BLaER1 (cell line): ENCODE results near the gene GPBP1.
"Not testable (repeated sequence)": the region's sequence is repeated elsewhere in the genome, so short reads cannot be mapped to it uniquely, and the experiment has no call there.

ENCODE experiments used
- H3K27ac ChIP-seq: shearing (Covaris generic); formaldehyde crosslinking; 2 replicates; pipeline ENCODE4 v1.8.1; 2022
- H3K27me3 ChIP-seq: shearing (Covaris generic); formaldehyde crosslinking; 2 replicates; pipeline ENCODE4 v1.8.1; 2022
- H3K36me3 ChIP-seq: shearing (Covaris generic); formaldehyde crosslinking; 2 replicates; pipeline ENCODE4 v1.8.1; 2022
- H3K4me1 ChIP-seq: shearing (Covaris generic); formaldehyde crosslinking; 2 replicates; pipeline ENCODE4 v1.8.1; 2022
- H3K4me2 ChIP-seq: shearing (Covaris generic); formaldehyde crosslinking; 2 replicates; pipeline ENCODE4 v1.8.1; 2022
- H3K4me3 ChIP-seq: shearing (Covaris generic); formaldehyde crosslinking; 2 replicates; pipeline ENCODE4 v1.8.1; 2022
- H3K9ac ChIP-seq: shearing (Covaris generic); formaldehyde crosslinking; 2 replicates; pipeline ENCODE4 v1.8.1; 2022
- H3K9me3 ChIP-seq: shearing (Covaris generic); formaldehyde crosslinking; 2 replicates; pipeline ENCODE4 v1.8.1; 2022
- H4K20me1 ChIP-seq: shearing (Covaris generic); formaldehyde crosslinking; 2 replicates; pipeline ENCODE4 v1.8.1; 2022
- Cebpa-rat ChIP-seq: shearing (Covaris generic); IDR thresholded peaks from 2 replicates; pipeline ENCODE4 v1.8.1; 2022

GPBP1 gene

DNA sequence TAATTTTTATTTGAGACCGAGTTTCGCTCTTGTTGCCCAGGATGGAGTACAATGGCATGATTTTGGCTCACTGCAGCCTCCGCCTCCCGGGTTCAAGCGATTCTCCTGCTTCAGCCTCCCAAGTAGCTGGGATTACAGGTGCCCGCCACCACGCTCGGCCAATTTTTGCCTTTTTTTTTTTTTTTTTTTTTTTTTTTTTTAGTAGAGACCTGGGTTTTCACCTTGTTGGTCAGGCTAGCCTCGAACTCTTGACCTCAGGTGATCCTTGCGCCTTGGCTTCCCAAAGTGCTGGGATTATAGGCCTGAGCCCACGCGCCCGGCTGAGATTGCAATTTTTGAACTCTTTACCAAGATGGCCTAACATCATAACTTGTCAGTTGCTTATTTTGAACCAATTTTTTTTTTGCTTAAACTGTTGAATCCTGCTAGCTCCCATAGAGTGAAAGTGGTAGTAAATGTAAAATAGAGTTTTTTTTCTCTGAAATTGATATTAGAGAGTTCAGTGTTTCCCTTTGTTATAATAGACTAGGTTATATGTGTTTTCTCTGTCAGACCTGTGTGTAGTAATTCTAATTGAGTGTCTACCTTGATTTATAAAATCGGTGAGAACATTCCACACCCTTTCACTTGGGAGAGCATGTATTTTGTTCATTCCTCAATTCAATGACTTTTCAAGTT is 3.8 kb downstream of the GPBP1 start:
- Histone ChIP-seq H4K20me1 (peaks cover 83% of the 10 kb centered on the region), H3K27ac (peak overlapping the region; percentile 98), H3K4me1 (peaks cover 32% of the 10 kb centered on the region), H3K9me3 (no peaks in the 10 kb centered on the region), H3K4me2 (peak overlapping the region; percentile 92), H3K36me3 (peaks cover 49% of the 10 kb centered on the region), H3K4me3 (peak overlapping the region; percentile 91), H3K9ac (peak overlapping the region; percentile 99), H3K27me3 (no peaks in the 10 kb centered on the region)
- TF ChIP-seq Cebpa-rat, result no peak

DNA sequence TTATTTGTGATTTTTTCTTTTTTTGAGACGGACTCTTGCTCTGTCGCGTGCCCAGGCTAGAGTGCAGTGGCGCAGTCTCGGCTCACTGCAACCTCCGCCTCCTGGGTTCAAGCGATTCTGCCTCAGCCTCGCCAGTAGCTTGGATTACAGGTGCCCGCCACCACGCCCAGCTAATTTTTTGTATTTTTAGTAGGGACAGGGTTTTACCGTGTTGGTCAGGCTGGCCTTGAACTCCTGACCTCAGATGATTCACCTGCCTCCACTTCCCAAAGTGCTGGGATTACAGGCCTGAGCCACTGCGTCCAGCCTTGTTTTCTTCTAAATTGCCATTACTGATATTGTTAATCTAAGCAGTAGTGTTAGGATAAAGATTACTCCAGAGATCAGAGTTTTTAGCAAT is 4.4 kb downstream of the GPBP1 start:
- Histone ChIP-seq H3K27ac (peak overlapping the region; percentile 98), H3K36me3 (peaks cover 55% of the 10 kb centered on the region), H3K4me2 (peak overlapping the region; percentile 92), H4K20me1 (peaks cover 89% of the 10 kb centered on the region), H3K4me3 (peak overlapping the region; percentile 91), H3K4me1 (peaks cover 32% of the 10 kb centered on the region), H3K9ac (peak overlapping the region; percentile 99)
- not testable (repeated sequence) for H3K27me3 ChIP-seq, H3K9me3 ChIP-seq

GRCh38 chr5:57179262-57180200 is 5.7 kb downstream of the GPBP1 start:
- Histone ChIP-seq H4K20me1 (peaks cover 100% of the 10 kb centered on the region), H3K36me3 (peaks cover 68% of the 10 kb centered on the region), H3K9me3 (no peaks in the 10 kb centered on the region), H3K27ac (peak overlapping the region; percentile 98), H3K4me3 (peak overlapping the region; percentile 91), H3K27me3 (no peaks in the 10 kb centered on the region), H3K4me2 (peak overlapping the region; percentile 92), H3K4me1 (peaks cover 44% of the 10 kb centered on the region), H3K9ac (peak overlapping the region; percentile 99)
- no peak for TF ChIP-seq Cebpa-rat

DNA sequence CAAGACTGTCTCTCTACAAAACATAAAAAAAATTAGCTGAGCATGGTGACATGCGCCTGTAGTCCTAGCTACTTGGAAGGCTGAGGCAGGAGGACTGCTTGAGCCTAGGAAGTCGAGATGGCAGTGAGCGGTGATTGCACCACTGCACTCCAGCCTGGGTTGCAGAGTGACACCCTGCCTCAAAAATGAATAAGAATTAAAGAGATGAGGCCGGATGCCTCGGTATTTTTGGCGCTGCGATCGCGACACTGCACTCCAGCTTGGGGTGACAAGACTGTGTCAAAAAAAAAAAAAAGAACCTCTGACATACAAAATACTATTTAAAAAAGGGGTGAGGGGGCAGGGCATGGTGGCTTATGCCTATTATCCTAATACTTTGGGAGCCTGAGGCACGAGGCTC is 7.3 kb downstream of the GPBP1 start:
- H3K4me3 ChIP-seq, result no peak overlapping the region
- no peaks in the 10 kb centered on the region for H3K9me3 ChIP-seq
- peaks cover 83% of the 10 kb centered on the region for H3K36me3 ChIP-seq
- H3K27ac ChIP-seq, result no peak overlapping the region
- H4K20me1 ChIP-seq, result peaks cover 100% of the 10 kb centered on the region
- H3K27me3 ChIP-seq, result no peaks in the 10 kb centered on the region
- peak overlapping the region; percentile 92 for H3K4me2 ChIP-seq
- no peak overlapping the region for H3K9ac ChIP-seq
- peaks cover 60% of the 10 kb centered on the region for H3K4me1 ChIP-seq
- TF ChIP-seq Cebpa-rat, result no peak

DNA sequence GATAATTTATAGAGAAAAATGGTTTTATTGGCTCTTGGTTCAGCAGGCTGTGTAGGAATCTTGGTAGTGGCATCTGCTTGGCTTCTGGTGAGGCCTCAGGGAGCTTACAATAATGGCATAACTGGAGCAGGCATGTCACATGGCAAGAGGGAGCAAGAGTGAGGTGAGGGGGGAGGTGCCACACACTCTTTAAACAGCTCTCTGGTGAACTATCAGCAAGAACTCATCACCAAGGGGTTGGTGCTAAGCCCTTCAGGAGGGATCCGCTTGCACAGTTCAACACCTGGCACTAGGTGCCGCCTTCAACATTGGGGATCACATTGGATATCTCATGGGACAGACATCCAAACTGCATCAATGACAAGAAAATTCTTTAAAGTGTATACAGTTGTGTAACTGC is 10.5 kb downstream of the GPBP1 start:
- H3K4me1 ChIP-seq, result peaks cover 88% of the 10 kb centered on the region
- peaks cover 84% of the 10 kb centered on the region for H3K36me3 ChIP-seq
- no peaks in the 10 kb centered on the region for H3K9me3 ChIP-seq
- peaks cover 100% of the 10 kb centered on the region for H4K20me1 ChIP-seq
- no peaks in the 10 kb centered on the region for H3K27me3 ChIP-seq
- no peak overlapping the region for H3K27ac ChIP-seq
- H3K9ac ChIP-seq, result no peak overlapping the region
- peak overlapping the region; percentile 74 for H3K4me2 ChIP-seq
- H3K4me3 ChIP-seq, result no peak overlapping the region
- no peak for TF ChIP-seq Cebpa-rat

GRCh38 chr5:57185313-57185712 is 11.5 kb downstream of the GPBP1 start:
- Histone ChIP-seq H3K4me3 (no peak overlapping the region), H3K36me3 (peaks cover 79% of the 10 kb centered on the region), H3K4me1 (peaks cover 81% of the 10 kb centered on the region), H3K9me3 (no peaks in the 10 kb centered on the region), H3K27ac (no peak overlapping the region), H3K9ac (peak overlapping the region; percentile 35; the same call in 1 of the 2 replicates), H3K27me3 (no peaks in the 10 kb centered on the region), H3K4me2 (peak overlapping the region; percentile 74), H4K20me1 (peaks cover 100% of the 10 kb centered on the region)
- TF ChIP-seq Cebpa-rat, result no peak

GRCh38 chr5:57186194-57186593 is 12.3 kb downstream of the GPBP1 start:
- H3K4me1 ChIP-seq, result peaks cover 72% of the 10 kb centered on the region
- peaks cover 100% of the 10 kb centered on the region for H4K20me1 ChIP-seq
- H3K9ac ChIP-seq, result peak overlapping the region; percentile 35; the same call in 1 of the 2 replicates
- no peak for TF ChIP-seq Cebpa-rat
- peak overlapping the region; percentile 74 for H3K4me2 ChIP-seq
- H3K4me3 ChIP-seq, result no peak overlapping the region
- H3K27me3 ChIP-seq, result no peaks in the 10 kb centered on the region
- H3K9me3 ChIP-seq, result no peaks in the 10 kb centered on the region
- H3K27ac ChIP-seq, result no peak overlapping the region
- H3K36me3 ChIP-seq, result peaks cover 79% of the 10 kb centered on the region

DNA sequence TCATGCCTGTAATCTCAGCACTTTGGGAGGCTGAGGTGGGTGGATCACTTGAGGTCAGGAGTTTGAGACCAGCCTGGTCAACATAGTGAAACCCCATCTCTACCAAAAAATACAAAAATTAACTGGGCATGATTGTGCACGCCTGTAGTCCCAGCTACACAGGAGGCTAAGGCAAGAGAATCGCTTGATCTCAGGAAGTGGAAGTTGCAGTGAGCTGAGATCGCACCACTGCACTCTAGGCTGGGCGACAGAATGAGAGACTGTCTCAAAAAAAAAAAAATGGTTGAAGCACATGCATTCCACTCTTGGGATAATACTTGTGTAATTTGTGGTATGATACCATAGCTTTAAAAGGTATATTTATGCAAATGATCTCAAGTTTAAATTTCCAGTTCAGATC is 14.1 kb downstream of the GPBP1 start:
- H3K9me3 ChIP-seq, H3K27ac ChIP-seq, H3K27me3 ChIP-seq, H3K4me3 ChIP-seq: not testable (repeated sequence)
- H3K4me2 ChIP-seq, result peak overlapping the region; percentile 74
- peaks cover 100% of the 10 kb centered on the region for H4K20me1 ChIP-seq
- H3K4me1 ChIP-seq, result peaks cover 62% of the 10 kb centered on the region
- H3K36me3 ChIP-seq, result peaks cover 80% of the 10 kb centered on the region
- H3K9ac ChIP-seq, result 0 out of 2 replicates have a peak overlapping the region, but pooled peaks have one; percentile 10

- no peaks in the 10 kb centered on the region for H3K27me3 ChIP-seq
- 0 out of 2 replicates have a peak overlapping the region, but pooled peaks have one; percentile 74 for H3K4me2 ChIP-seq
- H3K4me3 ChIP-seq, result no peak overlapping the region
- H3K9me3 ChIP-seq, result 0 out of 2 replicates have a peak, but pooled peaks cover 3% of the 10 kb centered on the region
- H3K9ac ChIP-seq, result no peak overlapping the region
- H4K20me1 ChIP-seq, result peaks cover 100% of the 10 kb centered on the region
- H3K4me1 ChIP-seq, result peaks cover 50% of the 10 kb centered on the region
- no peak for TF ChIP-seq Cebpa-rat
- peaks cover 80% of the 10 kb centered on the region for H3K36me3 ChIP-seq
- H3K27ac ChIP-seq, result no peak overlapping the region
Measured at GRCh38 chr5:57189515-57189914, 15.7 kb downstream of the GPBP1 start.

- no peak overlapping the region for H3K9ac ChIP-seq
- H3K4me1 ChIP-seq, result peaks cover 39% of the 10 kb centered on the region
- no peak overlapping the region for H3K4me3 ChIP-seq
- no peak overlapping the region for H3K27ac ChIP-seq
- H3K9me3 ChIP-seq, result 0 out of 2 replicates have a peak, but pooled peaks cover 3% of the 10 kb centered on the region
- H3K4me2 ChIP-seq, result no peak overlapping the region; the same call in 1 of the 2 replicates
- no peaks in the 10 kb centered on the region for H3K27me3 ChIP-seq
- no peak for TF ChIP-seq Cebpa-rat
- H3K36me3 ChIP-seq, result peaks cover 82% of the 10 kb centered on the region
- peaks cover 100% of the 10 kb centered on the region for H4K20me1 ChIP-seq
Measured at GRCh38 chr5:57190593-57190992, 16.7 kb downstream of the GPBP1 start.
